GM10248 (cell line): ENCODE measurements around the gene TMEM269.

Source experiments
- CTCF ChIA-PET: fragments of 300-600 bp; sonication (Branson Sonifier 250); formaldehyde crosslinking; extraction: SDS; loops from one replicate; lab custom pipeline; 2021; ENCODE audit warnings: antibody characterized with exemption; lab: Yijun Ruan, JAX
- POLR2A ChIA-PET: fragments of 350-650 bp; sonication (Branson Sonifier 250); formaldehyde crosslinking; extraction: SDS; loops from one replicate; lab custom pipeline; 2020; ENCODE audit warnings: antibody characterized with exemption; lab: Yijun Ruan, JAX
- DNase-seq: peaks from one replicate; pipeline ENCODE4 v3.0.0; 2012; ENCODE audit errors: extremely low spot score
- TF ChIP-seq, protein P1 (sequence below): IDR thresholded peaks from 2 replicates; pipeline ENCODE4 v1.5.1; 2012; ENCODE audit warnings: mild to moderate bottlenecking, low read depth; ENCODE audit errors: extremely low read depth, missing control alignments, control extremely low read depth

Gene TMEM269, protein sequence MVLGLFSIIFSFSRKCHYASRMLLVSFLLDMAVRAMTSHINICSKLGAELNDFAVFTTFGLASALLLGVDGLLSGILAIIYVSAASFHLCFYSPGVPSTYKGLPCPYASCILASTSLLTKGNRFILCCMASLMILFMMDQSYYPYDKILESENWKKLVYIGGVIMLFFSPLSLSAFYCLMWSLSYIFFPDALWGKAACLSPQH

DNA sequence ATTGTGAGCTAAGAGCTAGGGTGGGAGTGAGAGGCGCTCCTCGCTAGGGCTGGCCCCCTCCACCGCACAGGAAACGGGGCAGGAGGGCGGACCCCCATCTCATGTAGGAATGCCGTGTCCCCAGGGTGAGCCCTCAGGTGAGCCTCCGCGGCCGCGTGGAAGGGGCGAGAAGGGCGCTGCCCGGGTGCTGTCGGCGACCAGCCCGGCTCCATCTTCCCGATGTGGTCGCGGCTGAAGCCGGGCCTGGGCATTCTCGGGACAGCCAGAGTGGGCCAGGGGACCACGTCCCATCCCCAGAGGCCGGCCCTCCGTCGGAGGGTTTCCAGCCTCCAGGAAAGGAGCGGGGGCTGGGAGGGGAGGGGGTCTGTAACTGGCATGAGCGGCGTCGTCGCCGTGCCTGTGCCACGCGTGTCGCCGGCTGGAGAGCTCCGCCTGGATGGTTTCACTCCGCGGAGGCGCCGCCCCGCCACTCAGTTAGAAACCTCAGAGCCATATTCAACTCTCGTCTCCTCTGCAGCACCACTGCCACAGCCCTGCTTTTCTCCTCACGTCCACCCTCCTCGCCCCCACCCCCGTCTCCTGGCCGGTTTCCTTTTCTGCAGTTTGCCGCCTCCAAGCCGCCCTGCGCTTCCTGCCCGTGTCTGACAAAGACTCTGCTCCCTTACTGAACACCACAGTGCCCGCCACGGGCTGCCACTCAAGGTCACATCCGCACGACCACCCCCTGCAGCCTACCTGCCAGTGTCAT is at the start of gene TMEM269:
TSS of gene TMEM269 (plus strand) at position 46 of the 748 bp plus-strand sequence. CDS start 4,903 bp downstream, outside the sequence.
- POLR2A ChIA-PET, result interaction anchor here (1.4 kb wide), 1 partner anchor 18 kb away, joined by 3 read pairs; the partner anchor contains the start of genes C1orf50 and P3H1
- CTCF ChIA-PET, result interaction anchor here (0.9 to 12.6 kb wide), 4 partner anchors 10 to 288 kb away, joined by 3 to 178 read pairs (median 6); partner anchors contain the start of genes C1orf50 and P3H1
- DNase-seq, result peak; percentile 67
- TF ChIP-seq, protein P1, sequence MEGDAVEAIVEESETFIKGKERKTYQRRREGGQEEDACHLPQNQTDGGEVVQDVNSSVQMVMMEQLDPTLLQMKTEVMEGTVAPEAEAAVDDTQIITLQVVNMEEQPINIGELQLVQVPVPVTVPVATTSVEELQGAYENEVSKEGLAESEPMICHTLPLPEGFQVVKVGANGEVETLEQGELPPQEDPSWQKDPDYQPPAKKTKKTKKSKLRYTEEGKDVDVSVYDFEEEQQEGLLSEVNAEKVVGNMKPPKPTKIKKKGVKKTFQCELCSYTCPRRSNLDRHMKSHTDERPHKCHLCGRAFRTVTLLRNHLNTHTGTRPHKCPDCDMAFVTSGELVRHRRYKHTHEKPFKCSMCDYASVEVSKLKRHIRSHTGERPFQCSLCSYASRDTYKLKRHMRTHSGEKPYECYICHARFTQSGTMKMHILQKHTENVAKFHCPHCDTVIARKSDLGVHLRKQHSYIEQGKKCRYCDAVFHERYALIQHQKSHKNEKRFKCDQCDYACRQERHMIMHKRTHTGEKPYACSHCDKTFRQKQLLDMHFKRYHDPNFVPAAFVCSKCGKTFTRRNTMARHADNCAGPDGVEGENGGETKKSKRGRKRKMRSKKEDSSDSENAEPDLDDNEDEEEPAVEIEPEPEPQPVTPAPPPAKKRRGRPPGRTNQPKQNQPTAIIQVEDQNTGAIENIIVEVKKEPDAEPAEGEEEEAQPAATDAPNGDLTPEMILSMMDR, result no peak

DNA sequence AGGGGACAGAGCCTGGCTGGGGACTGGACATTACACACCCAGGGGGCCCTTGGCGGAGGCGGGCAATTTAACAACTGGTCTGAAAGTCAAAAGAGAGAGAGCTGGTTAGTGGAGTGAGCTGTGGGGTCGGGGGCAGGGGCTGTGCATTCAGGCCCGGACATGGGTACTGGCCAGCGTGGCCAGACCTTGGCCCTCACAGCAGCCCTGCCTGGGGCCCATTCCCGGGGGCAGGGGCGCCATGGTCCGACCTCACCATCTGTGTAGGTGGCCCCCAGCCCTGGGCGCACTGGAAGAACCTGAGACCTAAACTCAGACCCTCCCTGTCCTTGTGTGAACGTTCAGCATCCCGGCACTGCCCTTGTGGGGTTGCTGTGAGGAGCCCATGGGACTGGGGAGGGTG is 49.7 kb upstream of the TMEM269 start:
- ChIA-PET POLR2A (no interaction called here), CTCF (interaction anchor here (2.4 kb wide), 1 partner anchor 12 kb away, joined by 6 read pairs; no protein-coding TSS in a partner anchor)
- TF ChIP-seq, protein P1, result no peak
- no peak for DNase-seq

DNA sequence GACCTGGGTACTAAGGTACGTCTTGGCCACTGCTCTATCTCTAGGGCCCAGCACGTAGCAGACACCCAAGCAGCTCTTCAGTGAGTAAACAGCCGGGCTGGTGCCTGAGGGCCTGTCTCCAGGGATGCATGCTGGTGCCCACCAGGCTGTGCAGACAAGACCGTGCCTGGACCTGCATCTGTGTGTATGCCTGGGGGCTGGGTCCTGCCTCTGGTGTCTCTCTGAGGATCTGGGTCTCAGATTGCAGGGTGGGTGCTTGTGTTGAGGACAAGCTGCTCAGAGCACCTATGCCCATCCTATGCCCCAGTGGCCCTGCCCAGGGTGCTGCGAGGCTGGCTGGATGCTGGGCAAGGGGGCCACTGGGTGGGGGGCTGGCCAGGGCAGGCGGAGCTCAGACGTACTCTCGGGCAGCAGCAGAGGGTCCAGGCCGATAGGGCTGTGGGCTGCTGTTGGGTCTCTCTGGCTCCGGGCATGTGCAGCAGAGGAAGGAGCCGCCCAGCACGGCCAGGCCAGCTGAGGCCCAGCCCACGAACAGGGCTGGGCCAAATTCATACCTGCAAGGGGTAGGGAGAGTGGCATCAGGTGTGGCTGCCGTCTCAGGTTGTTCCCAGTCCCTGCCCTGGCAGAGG is 49.2 kb upstream of the TMEM269 start:
- no peak for DNase-seq
- TF ChIP-seq, protein P1, result no peak
- ChIA-PET CTCF (interaction anchor here (0.9 to 2.4 kb wide), 2 partner anchors 11 to 22 kb away, joined by 3 to 6 read pairs; no protein-coding TSS in a partner anchor), POLR2A (no interaction called here)

DNA sequence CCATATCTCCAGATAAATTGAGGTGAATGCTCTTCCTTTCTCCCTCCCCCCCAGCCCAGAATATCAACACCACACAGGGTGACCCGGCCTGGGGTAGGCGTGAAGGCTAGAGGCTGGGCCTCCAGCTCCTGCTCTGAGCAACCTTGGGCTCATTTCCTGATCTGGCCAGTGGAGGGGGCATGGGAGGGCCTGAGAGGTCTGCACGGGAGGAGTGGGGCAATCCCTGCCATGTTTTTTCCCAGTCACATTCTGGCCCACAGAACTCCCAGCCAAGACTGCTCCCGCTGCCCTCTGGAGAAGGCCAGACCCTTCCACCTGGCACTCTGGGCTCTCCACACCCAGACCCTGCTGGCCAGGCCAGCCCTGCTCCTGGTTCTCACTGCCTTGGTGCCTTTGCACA is 48.6 kb upstream of the TMEM269 start:
- ChIA-PET CTCF (interaction anchor here (0.9 to 2.4 kb wide), 2 partner anchors 10 to 21 kb away, joined by 3 to 6 read pairs; no protein-coding TSS in a partner anchor), POLR2A (no interaction called here)
- no peak for DNase-seq
- TF ChIP-seq, protein P1, result peak; percentile 20

DNA sequence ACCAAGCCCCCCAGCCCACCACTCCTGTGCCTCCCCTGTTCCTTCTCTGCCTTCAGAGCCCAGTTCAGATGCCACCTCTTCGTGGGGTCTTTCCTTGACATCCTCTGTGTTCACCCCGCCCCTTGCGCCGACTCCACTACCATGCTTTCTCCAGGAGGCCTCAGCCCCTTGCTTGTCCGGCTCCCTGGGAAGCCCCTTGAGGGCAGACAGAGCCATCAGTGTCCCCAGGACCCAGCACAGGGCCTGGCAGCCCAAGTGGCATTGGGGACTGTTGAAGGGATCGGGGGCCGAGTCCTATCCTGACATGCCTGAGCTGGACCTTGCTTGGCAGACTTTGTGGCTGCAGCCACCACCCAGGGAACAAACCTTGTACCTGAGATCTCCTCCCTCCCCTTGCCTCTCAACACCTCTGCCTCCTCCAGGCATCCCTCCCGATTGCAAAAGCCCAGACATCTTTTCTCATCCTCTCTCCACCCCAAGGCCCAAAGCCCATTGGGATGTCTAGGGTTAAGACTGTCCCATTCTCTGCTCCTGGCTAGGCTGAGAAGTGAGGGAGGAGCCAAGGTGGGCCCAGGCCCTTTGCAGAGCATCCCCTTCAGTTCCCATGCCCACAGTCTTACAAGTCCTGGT is 48.1 kb upstream of the TMEM269 start:
- CTCF ChIA-PET, result interaction anchor here (0.5 to 2.4 kb wide), 4 partner anchors 10 to 337 kb away, joined by 3 to 6 read pairs (median 4); no protein-coding TSS in a partner anchor
- no peak for DNase-seq
- TF ChIP-seq, protein P1, result no peak
- POLR2A ChIA-PET, result interaction anchor here (0.9 kb wide), 1 partner anchor 9 kb away, joined by 3 read pairs; no protein-coding TSS in a partner anchor
